ENCODE results near the gene KCNH2.

DNA sequence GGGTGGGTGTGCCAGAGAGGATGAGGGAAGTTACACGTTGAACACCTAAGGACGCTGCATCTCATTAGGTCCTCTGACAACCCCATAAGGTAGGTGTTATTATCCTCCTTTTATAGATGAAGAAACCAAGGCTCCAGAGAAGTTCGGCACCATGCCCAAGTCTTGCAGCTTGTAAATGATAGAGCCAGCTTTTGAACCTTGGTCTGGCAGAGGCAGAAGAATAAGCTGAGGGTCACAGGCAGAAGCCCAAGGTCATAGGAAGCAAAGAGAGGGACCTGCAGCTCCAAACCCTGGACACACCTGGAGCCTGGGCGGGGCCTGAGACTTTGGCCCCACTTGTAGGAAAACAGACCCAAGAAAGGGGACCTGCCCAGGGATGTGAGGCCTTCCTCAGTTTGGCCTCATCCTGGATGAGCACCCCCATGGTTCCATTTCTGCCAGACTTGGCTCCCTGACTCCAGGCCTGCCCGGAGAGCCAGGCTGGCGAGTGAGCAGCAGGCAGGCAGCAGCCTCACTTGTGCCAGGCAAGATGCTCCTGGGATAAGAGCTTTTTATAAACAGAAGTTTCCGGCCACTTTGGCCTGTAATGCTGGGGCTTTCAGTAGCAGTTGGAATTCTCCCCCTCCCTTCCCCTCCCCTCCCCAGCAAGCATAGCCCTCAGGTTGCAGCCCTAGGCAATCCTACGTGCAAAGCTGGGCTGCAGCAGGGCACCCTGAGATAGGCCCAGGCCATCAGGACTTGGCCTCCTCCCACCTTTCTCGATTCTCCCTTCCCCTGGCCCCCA is 2.4 kb downstream of the KCNH2 start:
- TF ChIP-seq, protein P1, sequence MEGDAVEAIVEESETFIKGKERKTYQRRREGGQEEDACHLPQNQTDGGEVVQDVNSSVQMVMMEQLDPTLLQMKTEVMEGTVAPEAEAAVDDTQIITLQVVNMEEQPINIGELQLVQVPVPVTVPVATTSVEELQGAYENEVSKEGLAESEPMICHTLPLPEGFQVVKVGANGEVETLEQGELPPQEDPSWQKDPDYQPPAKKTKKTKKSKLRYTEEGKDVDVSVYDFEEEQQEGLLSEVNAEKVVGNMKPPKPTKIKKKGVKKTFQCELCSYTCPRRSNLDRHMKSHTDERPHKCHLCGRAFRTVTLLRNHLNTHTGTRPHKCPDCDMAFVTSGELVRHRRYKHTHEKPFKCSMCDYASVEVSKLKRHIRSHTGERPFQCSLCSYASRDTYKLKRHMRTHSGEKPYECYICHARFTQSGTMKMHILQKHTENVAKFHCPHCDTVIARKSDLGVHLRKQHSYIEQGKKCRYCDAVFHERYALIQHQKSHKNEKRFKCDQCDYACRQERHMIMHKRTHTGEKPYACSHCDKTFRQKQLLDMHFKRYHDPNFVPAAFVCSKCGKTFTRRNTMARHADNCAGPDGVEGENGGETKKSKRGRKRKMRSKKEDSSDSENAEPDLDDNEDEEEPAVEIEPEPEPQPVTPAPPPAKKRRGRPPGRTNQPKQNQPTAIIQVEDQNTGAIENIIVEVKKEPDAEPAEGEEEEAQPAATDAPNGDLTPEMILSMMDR (IDR thresholded peaks at IDR 0.05), result no peak
- TF ChIP-seq POLR2A (IDR thresholded peaks at IDR 0.05), result no peak

Measured in adrenal gland (tissue), 5 donors.